HG02943 (cell line): Measurements from ENCODE around the gene RHOXF2.
"Not testable (repeated sequence)": the region's sequence is repeated elsewhere in the genome, so short reads cannot be mapped to it uniquely, and the experiment has no call there.

Source experiments
- ATAC-seq: cut with Tn5 transposase; IDR thresholded peaks from one replicate; pipeline ENCODE4 v1.9.1; 2021; ENCODE audit warnings: mild to moderate bottlenecking, low read depth, moderate library complexity; ENCODE audit not compliant: unreplicated experiment

The RHOXF2 gene

GRCh38 chrX:120196626-120197283 lies 38.3 kb downstream of the RHOXF2 start:
- not testable (repeated sequence) for ATAC-seq

- no peak for ATAC-seq
These were observed 42.4 kb downstream of the RHOXF2 start for GRCh38 chrX:120200851-120201250.

DNA sequence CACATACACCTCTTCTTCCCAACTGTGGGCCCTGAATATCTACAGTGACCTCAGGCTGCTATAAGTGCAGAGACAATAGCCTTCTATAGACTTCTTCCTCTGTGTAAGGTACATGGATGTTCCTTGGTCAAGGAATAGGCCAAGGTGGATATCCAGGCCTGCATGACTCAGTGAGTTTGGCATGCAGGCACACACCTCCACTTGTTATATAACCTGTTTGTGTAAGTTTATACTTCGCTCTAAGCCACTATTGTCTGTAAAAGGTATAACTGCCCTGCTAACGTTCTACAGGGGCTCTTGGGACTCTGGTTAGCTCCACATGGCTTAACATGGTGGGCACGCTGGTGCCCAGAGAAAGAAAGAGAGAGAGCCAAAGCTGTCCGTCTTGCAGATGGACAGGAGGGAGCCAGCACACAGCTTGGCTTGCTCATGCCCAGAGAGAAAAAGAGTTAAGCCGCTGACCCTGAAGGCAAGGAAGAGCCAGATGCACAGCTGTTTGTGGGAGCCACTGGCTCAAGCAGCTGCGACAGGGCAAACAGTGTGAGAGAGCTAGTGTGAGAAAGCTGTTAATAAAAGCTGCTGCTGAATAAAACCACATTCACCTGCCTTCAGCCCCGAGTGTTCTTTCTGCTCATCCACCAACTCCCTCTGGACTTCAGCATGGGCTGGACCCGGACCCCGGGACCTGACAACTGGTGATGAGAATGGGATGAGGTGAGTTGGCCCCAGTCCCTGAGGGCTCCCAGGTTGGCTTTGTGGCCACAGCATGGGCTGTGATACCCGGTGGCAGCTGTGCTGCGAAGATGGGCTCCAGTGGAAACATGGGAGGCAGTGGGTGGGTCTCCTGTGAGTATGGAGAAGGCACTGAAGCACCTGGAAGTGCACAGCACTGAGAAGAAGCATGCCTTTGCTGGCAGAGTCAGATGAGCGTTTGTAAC lies 47.7 kb downstream of the RHOXF2 start:
- no peak for ATAC-seq

GRCh38 chrX:120207009-120207605 lies 48.7 kb downstream of the RHOXF2 start:
- no peak for ATAC-seq

GRCh38 chrX:120213438-120214265 lies 55.2 kb downstream of the RHOXF2 start:
- peak; percentile 76 for ATAC-seq
